Activated T-helper 1 cell treated with Interleukin-2 at 50 U/mL for 16 hours (primary cell): ENCODE results near the gene NUDT4.
"Not testable (repeated sequence)": the region's sequence is repeated elsewhere in the genome, so short reads cannot be mapped to it uniquely, and the experiment has no call there.

ENCODE experiments used
- DNase-seq: peaks from one replicate; pipeline ENCODE4 v3.0.0-alpha.2; 2020; ENCODE audit warnings: low read depth

The NUDT4 gene

DNA sequence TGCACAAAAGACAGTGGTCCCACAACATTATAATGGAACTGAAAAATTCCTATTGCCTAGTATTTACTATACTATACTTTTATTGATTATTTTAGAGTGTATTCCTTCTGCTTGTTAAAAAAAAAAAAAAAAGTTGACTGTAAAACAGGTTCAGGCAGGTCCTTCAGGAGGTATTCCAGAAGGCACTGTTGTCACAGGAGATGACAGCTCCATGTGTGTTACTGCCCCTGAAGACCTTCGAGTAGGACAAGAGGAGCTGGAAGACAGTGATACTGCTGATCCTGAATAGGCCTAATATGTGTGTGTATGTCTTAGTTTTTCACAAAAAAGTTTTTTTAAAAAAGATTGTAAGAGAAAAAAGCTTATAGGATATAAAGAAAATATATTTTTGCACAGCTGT lies 51.7 kb downstream of the NUDT4 start:
- DNase-seq = no peak

DNA sequence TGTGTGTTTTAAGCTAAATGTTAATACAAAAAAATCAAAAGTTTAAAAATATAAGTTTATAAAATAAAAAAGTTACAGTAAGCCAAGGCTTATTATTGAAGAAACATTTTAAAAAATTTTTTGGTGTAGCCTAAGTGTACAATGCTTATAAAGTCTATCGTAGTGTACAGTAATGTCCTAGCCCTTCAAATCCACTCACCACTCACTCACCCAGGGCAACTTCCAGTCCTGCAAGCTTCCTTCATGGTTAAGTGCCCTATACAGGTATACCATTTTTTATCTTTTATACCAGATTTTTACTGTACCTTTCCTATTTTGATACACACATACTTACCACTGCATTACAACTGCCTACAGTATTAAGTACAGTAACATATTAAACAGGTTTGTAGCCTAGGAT lies 52.1 kb downstream of the NUDT4 start:
- DNase-seq = no peak

DNA sequence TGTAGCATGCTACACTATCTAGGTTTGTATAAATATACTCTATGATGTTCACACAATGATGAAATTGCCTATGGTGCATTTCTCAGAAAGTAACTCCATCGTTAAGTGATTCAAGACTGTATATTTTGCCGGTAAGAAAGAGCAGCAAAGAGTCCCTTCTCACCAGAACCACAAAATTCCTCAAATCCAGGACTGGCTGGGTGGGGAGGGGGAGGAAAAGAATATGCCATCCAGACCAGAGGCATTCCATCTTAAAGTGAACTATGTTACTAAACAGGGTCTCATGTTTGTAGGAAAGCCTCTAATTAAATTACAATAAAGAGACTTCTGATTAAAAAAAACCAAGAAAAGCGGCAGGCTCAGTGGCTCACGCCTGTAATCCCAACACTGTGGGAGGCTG lies 52.6 kb downstream of the NUDT4 start:
- no peak for DNase-seq

DNA sequence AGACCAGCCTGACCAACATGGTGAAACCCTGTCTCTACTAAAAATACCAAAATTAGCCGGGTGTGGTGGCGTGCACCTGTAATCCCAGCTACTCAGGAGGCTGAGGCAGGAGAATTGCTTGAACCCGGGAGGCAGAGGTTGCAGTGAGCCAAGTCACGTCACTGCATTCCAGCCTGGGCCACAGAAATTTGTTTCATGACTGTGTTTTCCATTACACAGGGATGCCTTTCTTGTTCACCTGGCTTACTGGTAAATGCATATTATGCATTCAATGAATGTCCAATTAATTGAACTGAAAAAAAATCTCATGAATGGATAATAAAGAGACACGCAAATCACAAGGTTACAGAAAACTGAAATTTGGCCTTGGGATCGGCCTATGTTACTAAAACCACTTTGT lies 54.3 kb downstream of the NUDT4 start:
- DNase-seq = not testable (repeated sequence)

DNA sequence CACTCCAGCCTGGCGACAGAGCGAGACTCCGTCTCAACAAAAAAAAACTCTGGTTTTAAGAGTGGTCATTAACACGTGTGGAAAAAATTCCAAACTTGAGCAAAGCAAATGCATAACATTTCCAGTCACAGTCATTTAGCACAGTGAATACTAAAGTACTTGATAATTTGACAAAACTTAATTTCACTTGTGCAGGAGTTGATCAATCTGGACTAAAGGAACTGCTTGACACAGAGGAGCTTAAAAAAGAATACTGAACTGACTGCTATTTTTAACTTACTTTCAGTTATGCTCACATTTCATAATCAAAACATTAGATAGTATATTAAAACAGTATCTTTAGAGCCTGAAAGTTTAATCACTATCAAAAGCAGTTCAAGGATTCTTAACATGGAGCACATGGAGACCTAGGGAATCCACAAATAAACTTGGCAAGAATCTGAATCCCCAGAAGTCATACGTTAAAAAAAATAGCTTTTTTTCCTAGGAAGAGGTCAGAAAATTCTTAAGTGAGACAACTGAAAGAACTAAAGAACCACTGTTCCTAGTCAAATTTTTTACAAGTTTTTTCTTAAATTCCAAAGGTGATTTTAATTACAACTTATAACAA lies 56.6 kb downstream of the NUDT4 start:
- no peak for DNase-seq

DNA sequence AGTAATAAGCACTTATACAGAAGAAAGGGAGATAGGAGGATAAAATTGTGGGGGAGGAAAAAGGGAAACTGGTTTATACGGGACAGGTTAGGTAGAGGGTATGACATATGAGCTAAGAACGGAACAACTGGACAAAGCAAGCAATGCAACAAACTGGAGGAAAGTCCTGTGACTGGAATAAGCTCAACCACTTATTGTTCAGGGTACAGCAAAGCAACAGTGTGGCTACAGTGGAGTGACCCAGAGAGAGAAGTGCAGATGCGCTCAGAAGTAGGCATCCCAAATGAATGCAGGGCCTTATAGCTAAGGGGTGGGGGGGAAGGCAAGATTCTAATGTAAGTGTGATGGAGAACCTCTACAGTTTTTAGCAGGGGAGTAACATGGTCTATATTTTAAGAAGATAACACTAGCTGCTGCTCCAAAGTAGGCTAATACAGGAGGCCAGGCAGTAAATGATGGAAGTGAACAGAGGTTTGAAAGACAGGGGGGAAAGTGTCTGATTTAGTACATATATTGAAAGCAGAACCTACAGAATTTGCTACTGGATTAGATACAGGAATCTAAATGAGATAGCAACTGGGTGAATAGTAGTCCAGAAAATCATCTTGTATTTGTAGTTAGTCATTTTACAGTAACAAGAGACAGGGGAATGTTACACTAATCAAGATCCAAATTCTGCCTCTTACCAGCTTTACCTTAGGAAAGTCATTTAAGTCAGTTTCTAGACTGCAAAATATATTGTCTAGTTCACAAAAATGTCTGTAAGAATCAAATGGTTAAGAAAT lies 60.7 kb downstream of the NUDT4 start:
- no peak for DNase-seq

DNA sequence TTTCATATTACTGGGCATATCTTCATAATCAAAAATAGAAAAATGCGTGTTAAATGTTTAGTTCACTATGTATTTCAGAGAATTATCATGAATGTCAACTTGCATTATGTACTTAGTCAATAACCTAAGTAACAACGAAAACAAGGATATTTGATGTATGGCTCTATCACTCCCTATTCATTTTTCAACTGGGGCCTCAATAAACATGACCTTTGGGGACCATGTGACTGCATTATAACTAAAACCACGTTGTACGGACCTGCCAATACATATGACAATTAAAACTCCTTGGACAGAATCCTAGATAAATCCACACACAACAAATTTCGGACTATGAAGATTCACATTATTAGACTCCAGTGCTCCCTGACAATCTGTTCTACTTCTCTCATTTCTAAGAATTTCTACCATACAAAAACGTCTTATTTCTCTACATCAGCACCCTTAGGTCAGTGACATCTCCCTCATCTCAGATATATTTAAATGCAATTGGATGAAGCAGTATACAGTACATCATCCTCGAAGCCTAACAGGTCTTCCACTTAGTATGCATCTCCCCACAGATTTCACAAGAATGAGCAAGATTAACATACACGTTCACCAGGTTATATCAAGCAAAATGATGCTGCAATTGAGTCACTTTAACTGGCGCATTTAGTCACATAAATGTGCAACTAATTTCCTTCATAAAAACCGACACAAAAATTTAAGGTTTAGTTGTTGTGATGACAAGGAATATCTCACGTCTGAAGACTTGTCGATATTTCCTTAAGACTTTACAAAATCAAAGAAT lies 62.5 kb downstream of the NUDT4 start:
- DNase-seq = no peak

DNA sequence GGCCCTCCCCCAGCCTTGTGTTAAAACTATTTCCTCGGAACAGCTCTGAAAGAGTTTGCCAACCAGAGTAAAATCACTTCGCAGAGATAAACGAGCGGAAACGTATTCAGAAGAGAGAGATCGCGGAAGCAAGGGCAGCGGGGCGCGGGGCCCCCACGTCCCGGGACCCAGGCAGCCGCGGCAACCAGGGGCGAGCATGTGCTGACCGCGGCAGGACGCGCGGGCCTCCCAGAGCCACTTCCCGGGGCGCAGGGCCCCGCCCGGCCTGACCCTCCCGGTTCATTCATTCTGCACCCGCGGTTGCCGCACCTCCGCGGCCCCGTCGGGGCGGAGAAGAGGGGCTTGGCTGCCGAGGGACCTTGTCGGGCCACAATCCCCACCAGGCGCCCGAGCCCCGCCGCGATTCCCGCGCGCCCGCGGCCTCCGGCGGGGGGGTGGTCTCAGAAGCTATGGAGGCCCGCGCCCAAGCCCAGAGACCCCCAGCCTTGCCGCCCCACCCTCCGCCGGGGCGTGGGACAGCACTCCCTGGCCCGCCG lies 63.4 kb downstream of the NUDT4 start:
- DNase-seq = peak; percentile 21

DNA sequence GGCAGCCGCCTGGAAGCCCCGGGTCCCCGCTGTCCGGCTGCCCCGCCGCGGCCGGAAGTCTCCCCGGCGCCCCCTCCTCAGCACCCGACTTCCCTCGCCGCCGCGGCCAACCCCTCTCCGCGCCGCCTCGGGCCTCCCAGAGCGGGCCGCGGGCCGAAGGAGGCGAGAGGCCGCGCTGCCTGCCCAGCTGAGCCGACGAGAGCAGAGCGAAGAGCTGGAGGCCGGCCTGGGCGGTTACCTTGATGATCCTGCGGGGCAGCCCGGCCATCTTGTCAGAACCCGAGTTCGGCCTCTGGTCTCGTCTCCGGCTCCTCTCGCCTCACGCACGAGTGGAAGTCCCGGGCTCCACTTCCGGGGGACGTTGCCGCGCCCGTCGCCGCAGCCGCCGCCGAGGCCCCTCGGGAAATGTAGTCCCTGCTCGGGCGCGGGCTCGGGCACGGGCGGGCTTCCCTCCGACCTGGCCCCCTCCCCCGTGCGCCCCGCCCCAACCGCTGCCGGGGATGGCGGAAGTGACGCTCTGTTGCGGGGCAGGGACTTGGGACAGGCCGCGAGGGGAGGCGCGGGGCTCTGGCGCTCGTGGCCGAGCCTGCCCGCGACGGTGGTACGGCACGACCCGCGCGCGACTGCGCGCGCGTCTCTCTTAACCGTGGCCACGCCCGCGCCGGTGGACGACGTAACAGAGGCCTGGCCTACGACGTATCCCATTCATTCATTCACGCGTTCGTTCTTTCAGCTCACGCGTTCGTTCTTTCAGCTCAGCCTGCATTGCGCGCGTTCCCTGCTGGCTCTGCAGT lies 64.1 kb downstream of the NUDT4 start, which contains the start of gene UBE2N:
UBE2N (minus strand) TSS at position 331 of the 794 bp plus-strand sequence; CDS start at position 268, 63 bp downstream.
- peak; percentile 96 for DNase-seq

DNA sequence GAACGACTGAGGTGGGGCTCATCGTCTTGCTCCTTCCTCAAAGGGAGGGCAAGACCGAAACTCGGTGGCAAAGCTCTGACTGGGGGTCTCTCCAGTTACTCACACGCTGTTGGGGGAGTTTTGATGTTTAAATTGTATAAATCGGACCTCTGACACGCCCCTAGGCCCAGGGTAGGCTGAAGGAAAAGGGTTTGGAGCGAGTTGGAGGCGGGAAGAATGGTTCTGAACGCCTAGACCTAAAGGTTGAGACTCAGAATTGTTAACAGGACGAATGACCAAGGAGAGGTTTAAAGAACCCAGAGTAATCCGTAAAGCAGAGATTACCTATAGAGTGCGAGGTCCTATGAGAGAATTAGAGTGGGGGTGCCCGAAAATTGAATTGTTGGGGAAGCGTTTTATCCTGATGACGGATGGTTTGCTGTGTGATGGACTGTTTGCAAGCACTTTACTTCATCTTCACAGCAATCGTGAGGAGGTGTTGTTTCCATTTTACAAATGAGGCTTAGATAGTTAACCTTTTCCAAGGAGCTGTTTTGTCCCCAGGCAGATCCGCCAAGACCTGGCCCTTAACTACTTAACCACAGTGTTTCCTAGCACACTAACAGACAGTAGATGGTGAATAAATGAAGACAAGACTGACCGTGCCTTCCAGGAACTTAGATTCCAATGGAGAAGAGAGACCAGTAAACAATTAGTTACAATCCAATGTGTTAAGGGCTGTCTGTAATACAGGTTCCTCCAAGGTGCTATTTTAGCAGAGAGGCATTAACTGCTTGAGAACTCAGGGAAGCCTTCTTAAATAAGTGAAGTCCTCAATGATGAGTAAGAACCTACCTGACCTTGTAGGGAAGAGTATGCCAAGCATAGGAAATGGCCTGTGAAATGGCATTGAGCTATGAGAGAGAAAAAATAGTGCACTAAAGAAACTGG lies 65.0 kb downstream of the NUDT4 start:
- DNase-seq = no peak

DNA sequence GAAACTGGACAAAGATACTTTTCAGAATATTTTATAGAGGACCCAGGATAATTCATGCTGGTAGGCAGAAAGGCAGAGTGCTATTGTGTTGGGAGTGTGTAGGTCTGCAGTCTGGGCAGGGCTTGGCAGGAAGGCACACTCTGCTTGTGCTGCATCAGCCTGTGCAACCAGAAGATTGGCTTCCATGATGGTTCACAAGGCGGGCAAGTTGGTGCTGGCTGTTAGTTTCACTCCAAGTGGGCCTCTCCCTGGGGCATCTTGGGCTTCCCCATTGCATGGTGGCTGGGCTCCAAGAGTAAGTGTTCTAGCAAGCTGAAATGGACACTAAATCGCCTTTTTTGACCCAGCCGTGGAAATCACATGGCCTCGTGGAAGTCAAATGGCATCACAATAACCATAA lies 65.9 kb downstream of the NUDT4 start:
- DNase-seq = no peak

DNA sequence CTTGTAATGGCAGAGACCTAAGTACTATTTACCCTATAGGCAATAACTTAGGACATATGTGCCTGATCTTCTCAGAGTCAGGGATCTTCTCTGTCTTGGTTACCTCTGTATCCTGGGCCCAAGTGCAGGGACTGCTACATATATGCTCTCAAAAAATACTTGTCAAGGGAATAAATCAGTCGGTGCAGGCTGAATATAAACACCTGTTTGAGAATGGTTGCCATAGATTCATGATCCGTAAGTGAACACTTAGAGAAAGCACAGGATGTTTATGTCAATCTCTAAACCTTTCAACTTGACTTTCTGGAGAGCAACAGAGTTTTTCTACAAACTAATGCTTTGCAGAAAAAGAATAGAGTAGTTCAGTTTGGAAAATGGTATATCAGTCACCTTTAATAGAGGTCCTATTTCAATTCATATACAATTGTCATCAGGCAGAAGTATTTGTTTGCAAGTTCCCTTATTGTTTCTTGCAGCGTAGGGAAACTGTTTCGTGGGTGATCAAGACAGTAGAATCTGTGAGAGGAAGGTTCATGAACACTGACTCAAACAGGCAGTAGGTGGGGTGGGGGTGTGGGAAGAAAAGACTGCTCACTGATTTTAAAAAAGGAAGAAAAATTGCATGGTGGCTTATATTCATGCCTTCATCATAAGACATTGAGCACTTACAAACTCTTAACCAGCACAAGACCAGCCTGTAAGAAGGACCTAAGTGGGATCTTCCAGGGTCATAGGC lies 70.0 kb downstream of the NUDT4 start:
- no peak for DNase-seq

DNA sequence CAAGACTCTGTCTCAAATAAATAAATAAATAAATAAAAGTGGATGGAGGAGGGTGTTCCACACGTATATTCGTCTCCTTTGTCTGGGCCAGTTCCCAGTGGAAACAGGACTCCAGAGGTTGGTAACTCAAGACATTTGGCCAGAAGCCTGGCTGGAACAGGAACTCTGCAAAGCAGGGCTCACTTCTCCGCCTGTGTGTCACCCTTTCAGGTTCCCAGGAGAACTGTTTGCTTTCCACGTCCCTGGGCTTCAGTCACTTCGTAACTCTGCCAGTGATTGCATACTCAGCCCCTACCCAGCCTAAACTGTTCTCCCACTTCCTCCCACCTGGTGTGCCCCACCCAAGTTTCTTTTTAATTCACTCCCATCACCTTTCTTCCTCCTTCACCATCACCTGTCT lies 71.1 kb downstream of the NUDT4 start:
- no peak for DNase-seq

DNA sequence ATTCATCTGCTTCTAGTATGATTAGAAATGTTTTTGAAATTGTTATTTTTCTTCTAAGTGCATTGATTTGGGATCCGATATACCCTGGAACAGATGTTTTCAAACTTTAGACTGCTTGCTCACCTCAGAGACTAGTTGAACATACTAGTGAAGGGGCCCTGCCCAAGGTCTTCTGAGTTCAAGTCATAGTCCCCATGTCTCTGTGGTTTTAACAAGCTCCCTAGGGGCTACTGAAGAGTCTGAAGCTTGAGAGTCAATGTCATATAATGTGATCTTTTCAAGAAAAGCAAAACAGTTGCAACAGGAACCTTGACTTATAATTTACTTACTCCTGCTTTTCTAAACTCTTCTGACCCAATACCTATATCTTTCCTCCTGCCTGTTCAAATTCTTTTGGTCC lies 71.6 kb downstream of the NUDT4 start:
- no peak for DNase-seq

DNA sequence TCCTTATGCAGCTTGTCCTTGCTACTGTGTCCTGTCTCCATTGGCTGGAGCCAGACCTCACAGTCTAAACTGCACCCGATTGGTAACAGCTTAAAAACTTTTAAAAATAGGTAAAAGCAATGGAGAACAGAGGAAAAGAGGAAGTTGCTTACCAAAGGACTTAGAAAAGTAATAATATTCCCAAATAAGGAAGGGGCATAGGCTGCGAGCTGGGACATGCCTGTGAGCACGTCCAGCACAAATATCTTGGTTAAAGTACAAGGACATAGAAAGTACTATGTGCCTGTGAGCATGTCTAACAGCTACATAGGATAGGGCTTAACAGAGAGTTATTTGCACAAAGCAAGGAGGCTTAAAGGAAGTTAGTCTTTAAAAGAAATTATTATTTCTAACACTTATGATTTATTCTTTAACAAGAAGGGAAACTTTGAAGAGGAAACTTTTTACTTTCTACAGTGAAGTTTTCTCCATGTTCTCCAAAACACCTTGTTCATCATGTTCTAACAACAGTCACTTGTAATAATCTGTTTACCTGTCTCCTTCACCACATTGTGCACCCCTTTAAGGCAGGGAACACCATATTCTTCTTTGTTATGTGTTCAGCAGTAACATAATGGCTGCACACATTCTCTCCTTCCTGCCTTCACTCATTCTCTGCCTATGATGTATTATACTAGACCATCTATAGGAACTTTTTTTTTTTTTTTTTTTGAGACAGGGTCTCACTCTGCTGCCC lies 73.9 kb downstream of the NUDT4 start:
- DNase-seq = no peak

DNA sequence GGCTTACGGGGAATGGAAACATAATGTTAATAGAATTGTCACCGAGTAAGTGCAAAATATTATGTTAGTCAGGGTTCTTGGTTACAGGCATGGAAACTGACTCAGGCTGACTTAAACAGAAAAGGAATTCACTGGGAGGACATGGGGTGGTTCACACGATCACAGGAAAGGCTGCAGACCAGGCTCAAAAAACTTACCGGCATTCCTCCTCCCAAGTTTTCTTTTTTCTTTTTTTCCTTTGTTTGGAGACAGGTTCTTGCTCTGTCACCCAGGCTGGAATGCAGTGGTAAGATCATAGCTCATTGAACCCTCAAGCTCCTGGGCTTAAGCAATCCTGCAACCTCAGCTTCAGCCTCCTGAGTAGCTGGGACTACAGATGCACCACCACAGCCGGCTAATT lies 75.9 kb downstream of the NUDT4 start:
- no peak for DNase-seq

DNA sequence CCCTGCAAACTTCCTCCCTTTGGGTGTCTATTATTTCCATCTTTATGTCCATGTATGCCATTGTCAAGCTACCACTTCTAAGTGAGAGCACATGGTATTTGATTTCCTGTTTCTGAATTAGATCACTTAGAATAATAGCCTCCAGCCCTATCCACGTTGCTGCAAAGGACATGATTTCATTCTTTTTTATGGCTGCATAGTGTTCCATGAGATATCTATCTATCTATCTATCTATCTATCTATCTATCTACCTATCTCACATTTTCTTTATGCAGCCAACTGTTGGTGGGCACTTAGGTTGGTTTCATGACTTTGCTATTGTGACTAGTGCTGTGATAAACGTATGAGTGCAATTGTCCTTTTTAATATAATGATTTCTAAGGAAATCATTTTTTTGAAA lies 78.4 kb downstream of the NUDT4 start:
- no peak for DNase-seq
